Thyroid gland (tissue), 4 donors: ENCODE data around the gene ZNF575.

ENCODE experiments used
- CTCF ChIP-seq, 6 experiments: fragments of 200-600 bp in 3 of 6; fragments of 450-650 bp in 3 of 6; sonication (generic) in 3 of 6; IDR thresholded peaks; one replicate each; pipeline ENCODE4 v1.5.1; 2016 to 2019; ENCODE audit warnings: antibody characterized with exemption in 6 of 6, mild to moderate bottlenecking in 2 of 6, inconsistent platforms in 1 of 6, moderate library complexity in 1 of 6
- POLR2A ChIP-seq, 2 donors: fragments of 450-650 bp; IDR thresholded peaks; one replicate each; pipeline ENCODE4 v1.6.1; 2017; ENCODE audit warnings: antibody characterized with exemption in 2 of 2, mild to moderate bottlenecking in 2 of 2, moderate library complexity in 1 of 2

- no peak for TF ChIP-seq CTCF (IDR thresholded peaks at IDR 0.05)
- no peak for TF ChIP-seq POLR2A (IDR thresholded peaks at IDR 0.05)
These were observed 29.8 kb downstream of the ZNF575 start for GRCh38 chr19:43562698-43563241.
